ENCODE measurements around the gene SMIM38.

DNA sequence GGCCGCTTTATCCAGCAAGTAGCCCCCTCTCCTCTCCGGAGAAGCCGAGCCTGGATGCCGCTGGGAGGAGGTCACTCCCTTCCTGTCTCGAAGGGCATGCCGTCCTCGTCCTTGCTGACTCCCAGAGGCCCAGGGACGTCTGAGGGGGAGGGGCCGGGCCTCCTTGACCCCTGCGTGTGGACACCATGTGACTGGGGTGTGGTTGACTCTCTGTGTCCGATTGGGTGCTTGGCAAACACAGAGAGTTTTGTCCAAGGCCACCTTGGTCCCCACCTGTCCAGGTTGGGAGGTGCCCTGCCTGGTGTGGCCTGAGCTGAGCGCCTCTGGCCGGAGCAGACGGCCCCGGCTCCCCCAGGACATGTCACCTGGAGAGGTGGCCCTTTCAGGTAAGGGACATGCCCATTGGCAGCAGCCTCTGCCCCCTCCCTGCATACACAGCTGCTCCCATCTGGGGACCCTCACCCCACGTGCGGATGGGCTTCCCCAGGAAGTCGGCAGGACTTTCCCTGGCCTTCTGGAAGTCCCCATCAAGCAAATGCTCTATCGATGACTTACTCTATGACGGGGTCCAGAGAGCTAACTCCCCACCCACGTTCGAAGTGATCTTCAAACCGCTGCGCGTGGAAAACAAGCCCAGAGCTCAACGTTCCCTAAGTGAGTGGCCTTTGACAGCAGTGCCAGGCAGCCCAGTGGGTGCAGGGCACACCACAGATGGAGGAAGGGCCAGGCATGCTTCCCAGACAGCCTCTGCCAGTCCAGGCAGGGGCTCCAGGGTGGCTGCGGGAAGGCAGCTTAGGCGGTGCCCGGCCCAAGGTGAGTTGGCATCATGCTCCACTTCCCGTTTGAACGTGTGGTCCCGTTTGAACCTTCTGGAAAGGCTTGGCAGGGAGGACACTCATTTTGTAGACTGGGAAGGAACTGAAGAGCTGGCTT is at the start of gene SMIM38:
- no peak for TF ChIP-seq CTCF (IDR thresholded peaks at IDR 0.05; ENCODE audit: low read length)
- no peak for TF ChIP-seq EZH2 (IDR thresholded peaks at IDR 0.05; ENCODE audit: borderline replicate concordance, low read length)
